CD14-positive monocyte (primary cell): ENCODE measurements around the gene LPIN1. TPM values are rescaled to one million over a fixed set of nuclear protein-coding genes. Genes with fewer than 3 reads are reported as not detected.

Experiments used
- DNase-seq, 3 donors: peaks; one replicate each; pipeline ENCODE4 v3.0.0-alpha.2; 2011 to 2022
- H2AFZ ChIP-seq: 2 replicates; pipeline ENCODE4 v1.6.0; 2012; ENCODE audit warnings: mild to moderate bottlenecking, low read depth, low read length, inconsistent platforms; ENCODE audit not compliant: insufficient read depth, poor library complexity, severe bottlenecking
- H3K27ac ChIP-seq, 2 donors: 1 replicate in 1 of 2; 2 replicates in 1 of 2; pipeline ENCODE4 v1.5.1; 2012 to 2013; ENCODE audit warnings: low read length in 2 of 2, control low read depth in 1 of 2, inconsistent platforms in 1 of 2, low read depth in 1 of 2, mild to moderate bottlenecking in 1 of 2
- H3K27me3 ChIP-seq, 2 donors: one replicate each; pipeline versions ENCODE4 v1.6.0 to v1.6.1; 2011 to 2013; ENCODE audit warnings: low read length in 2 of 2; ENCODE audit not compliant: control insufficient read depth in 2 of 2, insufficient read depth in 2 of 2
- H3K36me3 ChIP-seq, 2 donors: replicated peaks in 1 of 2; 1 replicate in 1 of 2; 2 replicates in 1 of 2; pipeline versions ENCODE4 v1.5.1 to v1.6.1; 2012 to 2013; ENCODE audit warnings: low read length in 2 of 2, control low read depth in 1 of 2, inconsistent platforms in 1 of 2, mild to moderate bottlenecking in 1 of 2; ENCODE audit not compliant: insufficient read depth in 2 of 2, control insufficient read depth in 1 of 2
- H3K4me1 ChIP-seq, 2 donors: 1 replicate in 1 of 2; 2 replicates in 1 of 2; pipeline versions ENCODE4 v1.5.1 to v1.6.1; 2012 to 2013; ENCODE audit warnings: low read length in 2 of 2, control low read depth in 1 of 2, inconsistent platforms in 1 of 2, mild to moderate bottlenecking in 1 of 2, moderate library complexity in 1 of 2; ENCODE audit not compliant: insufficient read depth in 2 of 2, control insufficient read depth in 1 of 2
- H3K4me2 ChIP-seq: replicated peaks from 2 replicates; pipeline ENCODE3; 2012; ENCODE audit warnings: low read length, moderate library complexity, mild to moderate bottlenecking; ENCODE audit not compliant: poor library complexity, severe bottlenecking; ENCODE audit errors: extremely low read depth
- H3K4me3 ChIP-seq, 3 experiments: fragments of 200-600 bp in 1 of 3; sonication (generic) in 1 of 3; replicated peaks in 1 of 3; 1 replicate in 2 of 3; 2 replicates in 1 of 3; pipeline ENCODE4 v1.5.1; 2011 to 2013; ENCODE audit warnings: low read length in 3 of 3, mild to moderate bottlenecking in 3 of 3, control low read depth in 2 of 3, low read depth in 2 of 3, inconsistent platforms in 1 of 3, moderate library complexity in 1 of 3
- H3K79me2 ChIP-seq: 2 replicates; pipeline ENCODE4 v1.6.0; 2012; ENCODE audit warnings: mild to moderate bottlenecking, control low read depth, inconsistent platforms, low read length, moderate library complexity; ENCODE audit not compliant: insufficient read depth
- H3K9ac ChIP-seq: 2 replicates; pipeline ENCODE4 v1.6.0; 2017; ENCODE audit warnings: low read length, mild to moderate bottlenecking; ENCODE audit not compliant: insufficient read depth, poor library complexity, severe bottlenecking
- H3K9me3 ChIP-seq, 2 donors: replicated peaks in 1 of 2; 1 replicate in 1 of 2; 2 replicates in 1 of 2; pipeline versions ENCODE4 v1.5.1 to v1.6.1; 2012 to 2013; ENCODE audit warnings: low read length in 2 of 2, control low read depth in 1 of 2; ENCODE audit not compliant: control insufficient read depth in 1 of 2, insufficient read depth in 1 of 2
- H4K20me1 ChIP-seq: 2 replicates; pipeline ENCODE4 v1.6.0; 2012; ENCODE audit warnings: mild to moderate bottlenecking, low read length, control low read depth, moderate library complexity; ENCODE audit not compliant: insufficient read depth
- H3K27ac Mint-ChIP-seq, 7 donors: one replicate each; pipeline ENCODE4 v1.8.0; 2020; ENCODE audit warnings: mild to moderate bottlenecking in 7 of 7, mixed read lengths in 7 of 7, moderate library complexity in 6 of 7, inconsistent platforms in 2 of 7
- H3K27me3 Mint-ChIP-seq, 3 donors: one replicate each; pipeline ENCODE4 v1.8.0; 2021 to 2022; ENCODE audit warnings: low read depth in 3 of 3, mild to moderate bottlenecking in 3 of 3, mixed read lengths in 3 of 3, moderate library complexity in 3 of 3, inconsistent platforms in 1 of 3
- H3K36me3 Mint-ChIP-seq, 2 donors: one replicate each; pipeline ENCODE4 v1.8.0; 2020; ENCODE audit warnings: mixed read lengths in 2 of 2, inconsistent platforms in 1 of 2, mild to moderate bottlenecking in 1 of 2
- H3K4me1 Mint-ChIP-seq: one replicate; pipeline ENCODE4 v1.8.0; 2020; ENCODE audit warnings: mild to moderate bottlenecking, mixed read lengths
- H3K4me3 Mint-ChIP-seq, 2 donors: one replicate each; pipeline ENCODE4 v1.8.0; 2020; ENCODE audit warnings: mild to moderate bottlenecking in 2 of 2, mixed read lengths in 2 of 2, moderate library complexity in 1 of 2
- H3K9me3 Mint-ChIP-seq, 7 donors: one replicate each; pipeline ENCODE4 v1.8.0; 2020 to 2022; ENCODE audit warnings: mixed read lengths in 7 of 7, mild to moderate bottlenecking in 6 of 7, moderate library complexity in 6 of 7, inconsistent platforms in 2 of 7
- WGBS: methylation state at CpG from one replicate; pipeline ENCODE4 v1.1.5; 2013; ENCODE audit warnings: missing lambda C conversion rate; ENCODE audit not compliant: insufficient coverage; 5-methylcytosine and 5-hydroxymethylcytosine counted together
- intact Hi-C, 2 donors: fragments of 100-400 bp; cut with micrococcal nuclease; formaldehyde crosslinking; loops; one replicate each; pipeline versions ENCODE4 v1.15.0 to v1.15.1; 2023
- polyA plus RNA-seq, 3 donors: library from polyadenylated mRNA; depleted of rRNA in 1 of 3; unstranded in 2 of 3; stranded (reverse) in 1 of 3; fragments of 300-500 nt in 2 of 3; fragments of >200 nt in 1 of 3; fragmentation: Illumina TruSeq in 2 of 3; gene quantifications; 1 replicate in 2 of 3; 2 replicates in 1 of 3; pipeline ENCODE4 v1.2.3, GENCODE V29; 2012 to 2021
- TF ChIP-seq, protein P1 (sequence below): fragments of 200-600 bp; IDR thresholded peaks from one replicate; pipeline ENCODE4 v1.8.0; 2022; ENCODE audit warnings: antibody characterized with exemption, mild to moderate bottlenecking

LPIN1 gene
- polyA plus RNA-seq, 3 donors, result 1.8 to 17.6 (median 2.7) TPM

DNA sequence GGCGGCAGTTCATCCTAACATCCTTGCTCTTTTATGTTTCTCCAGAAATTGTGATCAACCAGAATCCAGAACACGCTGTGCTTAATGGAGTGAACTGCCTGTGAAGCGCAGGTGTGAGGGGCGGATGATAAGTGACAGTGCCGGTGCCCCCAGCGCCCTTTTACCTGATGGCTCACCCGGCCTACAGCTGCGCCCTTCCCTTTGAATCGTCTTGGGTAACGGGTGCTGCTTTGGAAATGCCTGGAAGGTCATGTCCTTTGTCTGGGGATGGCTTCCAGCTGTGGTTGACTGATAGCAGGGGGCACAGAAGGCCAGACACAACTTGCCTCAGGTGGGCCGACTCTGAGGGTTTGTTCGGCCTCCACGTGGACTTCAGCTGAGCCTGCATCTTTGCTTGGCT, 119.4 kb downstream of the LPIN1 start:
- no peak overlapping the region for H3K4me3 Mint-ChIP-seq
- Histone ChIP-seq H3K9ac (no peak overlapping the region), H3K27ac (no peak overlapping the region), H3K4me2 (no peak overlapping the region), H3K9me3 (no peaks in the 10 kb centered on the region), H4K20me1 (no peaks in the 10 kb centered on the region), H2AFZ (no peak overlapping the region), H3K4me1 (peaks cover 19 to 25% of the 10 kb centered on the region in 2 donors), H3K27me3 (peaks cover 2 to 12% of the 10 kb centered on the region in 2 donors), H3K36me3 (no peaks in the 10 kb centered on the region), H3K4me3 (no peak overlapping the region), H3K79me2 (no peaks in the 10 kb centered on the region)
- no peaks in the 10 kb centered on the region for H3K36me3 Mint-ChIP-seq
- peaks cover 1 to 4% (median 2%) of the 10 kb centered on the region in 3 donors for H3K27me3 Mint-ChIP-seq
- TF ChIP-seq, protein P1, sequence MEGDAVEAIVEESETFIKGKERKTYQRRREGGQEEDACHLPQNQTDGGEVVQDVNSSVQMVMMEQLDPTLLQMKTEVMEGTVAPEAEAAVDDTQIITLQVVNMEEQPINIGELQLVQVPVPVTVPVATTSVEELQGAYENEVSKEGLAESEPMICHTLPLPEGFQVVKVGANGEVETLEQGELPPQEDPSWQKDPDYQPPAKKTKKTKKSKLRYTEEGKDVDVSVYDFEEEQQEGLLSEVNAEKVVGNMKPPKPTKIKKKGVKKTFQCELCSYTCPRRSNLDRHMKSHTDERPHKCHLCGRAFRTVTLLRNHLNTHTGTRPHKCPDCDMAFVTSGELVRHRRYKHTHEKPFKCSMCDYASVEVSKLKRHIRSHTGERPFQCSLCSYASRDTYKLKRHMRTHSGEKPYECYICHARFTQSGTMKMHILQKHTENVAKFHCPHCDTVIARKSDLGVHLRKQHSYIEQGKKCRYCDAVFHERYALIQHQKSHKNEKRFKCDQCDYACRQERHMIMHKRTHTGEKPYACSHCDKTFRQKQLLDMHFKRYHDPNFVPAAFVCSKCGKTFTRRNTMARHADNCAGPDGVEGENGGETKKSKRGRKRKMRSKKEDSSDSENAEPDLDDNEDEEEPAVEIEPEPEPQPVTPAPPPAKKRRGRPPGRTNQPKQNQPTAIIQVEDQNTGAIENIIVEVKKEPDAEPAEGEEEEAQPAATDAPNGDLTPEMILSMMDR, result no peak
- H3K27ac Mint-ChIP-seq, result no peak overlapping the region
- no peak for DNase-seq
- intact Hi-C loops, result loop anchor here (5.0 to 10.0 kb wide), 2 partner anchors 36 to 179 kb away; no protein-coding TSS in a partner anchor
- H3K9me3 Mint-ChIP-seq, result no peaks in the 10 kb centered on the region
- peaks cover 38% of the 10 kb centered on the region for H3K4me1 Mint-ChIP-seq
- WGBS, result 94% methylated on average over 13 of the region's 13 CpGs

DNA sequence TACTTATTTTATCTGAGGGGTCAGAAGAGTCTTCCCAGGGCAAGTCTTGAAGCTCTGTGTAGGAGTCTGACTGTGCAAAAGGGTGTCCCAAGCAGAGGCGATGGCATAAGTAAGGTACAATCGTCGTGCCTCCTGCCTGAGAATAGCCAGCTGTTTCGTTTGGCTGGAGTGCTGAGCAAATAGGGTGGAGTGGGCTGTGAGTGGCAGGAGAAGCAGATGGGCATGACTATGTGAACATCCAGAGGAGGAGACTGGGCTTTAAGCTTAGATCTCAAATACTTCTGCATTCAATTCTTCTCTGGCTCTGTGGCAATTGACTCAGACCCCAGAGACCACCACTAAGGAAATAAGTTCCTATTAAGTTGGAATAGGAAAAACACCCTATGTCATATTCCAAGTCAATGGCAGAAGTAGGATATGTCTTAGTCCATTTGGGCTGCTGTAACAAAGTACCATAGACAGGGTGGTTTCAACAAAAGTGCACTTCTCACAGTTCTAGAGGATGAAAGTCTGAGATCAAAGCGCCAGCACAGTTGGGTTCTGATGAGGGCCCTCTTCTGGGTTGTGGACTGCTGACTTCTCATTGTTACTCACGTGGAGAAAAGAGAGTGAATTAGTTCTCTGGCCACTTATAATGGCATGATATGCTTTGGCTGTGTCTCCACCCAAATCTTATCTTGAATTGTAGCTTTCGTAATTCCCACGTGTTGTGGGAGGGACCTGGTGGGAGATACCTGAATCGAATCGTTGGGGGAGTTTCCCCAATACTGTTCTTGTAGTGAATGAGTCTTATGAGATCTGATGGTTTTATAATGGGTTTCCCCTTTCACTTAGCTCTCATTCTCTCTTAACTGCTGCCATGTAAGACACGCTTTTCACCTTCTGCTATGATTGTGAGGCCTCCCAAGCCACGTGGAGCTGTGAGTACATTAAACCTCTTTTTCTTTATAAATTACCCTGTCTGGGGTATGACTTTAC, 120.2 kb downstream of the LPIN1 start:
- peaks cover 46% of the 10 kb centered on the region for H3K4me1 Mint-ChIP-seq
- H3K9me3 Mint-ChIP-seq, result no peaks in the 10 kb centered on the region
- TF ChIP-seq, protein P1, result no peak
- Histone ChIP-seq H3K4me1 (peaks cover 21 to 28% of the 10 kb centered on the region in 2 donors), H2AFZ (no peak overlapping the region), H3K27me3 (peaks cover 0 to 4% of the 10 kb centered on the region in 2 donors), H3K4me3 (no peak overlapping the region), H3K9ac (no peak overlapping the region), H3K4me2 (no peak overlapping the region), H3K27ac (no peak overlapping the region), H4K20me1 (no peaks in the 10 kb centered on the region), H3K36me3 (no peaks in the 10 kb centered on the region), H3K79me2 (no peaks in the 10 kb centered on the region), H3K9me3 (no peaks in the 10 kb centered on the region)
- WGBS, result 95% methylated on average over 7 of the region's 12 CpGs
- DNase-seq, result no peak
- H3K36me3 Mint-ChIP-seq, result no peaks in the 10 kb centered on the region
- no peak overlapping the region for H3K4me3 Mint-ChIP-seq
- H3K27me3 Mint-ChIP-seq, result peaks cover 2 to 4% (median 3%) of the 10 kb centered on the region in 3 donors
- intact Hi-C loops, result loop anchor here (5.0 to 10.0 kb wide), 2 partner anchors 36 to 178 kb away; no protein-coding TSS in a partner anchor
- peak overlapping the region in 1 of 7 donors; percentile 49 for H3K27ac Mint-ChIP-seq
